ENCODE data around the gene CD70.

DNA sequence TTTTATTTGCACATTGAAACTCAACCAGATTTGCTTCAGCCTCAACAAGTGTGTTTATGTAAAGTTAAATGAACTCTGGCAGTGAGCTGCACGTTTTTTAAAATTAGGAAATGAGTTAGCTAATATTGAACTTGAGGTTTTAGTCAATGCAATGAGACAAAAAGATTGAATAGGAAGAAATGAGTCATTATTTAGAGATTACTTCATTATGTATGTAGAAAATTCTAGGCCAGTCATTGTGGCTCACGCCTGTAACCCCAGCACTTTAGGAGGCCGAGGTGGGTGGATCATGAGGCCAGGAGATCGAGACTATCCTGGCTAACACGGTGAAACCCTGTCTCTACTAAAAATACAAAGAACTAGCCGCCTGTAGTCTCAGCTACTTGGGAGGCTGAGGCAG is 22.8 kb upstream of the CD70 start:
- TF ChIP-seq CTCF (IDR thresholded peaks at IDR 0.05) (no peak), POLR2A (IDR thresholded peaks at IDR 0.05) (no peak)

Data from uterus (tissue), 2 donors.